HG03378 (cell line): ENCODE results near the gene TBC1D30.
"Not testable (repeated sequence)": the region's sequence is repeated elsewhere in the genome, so short reads cannot be mapped to it uniquely, and the experiment has no call there.

Source experiments
- ATAC-seq: cut with Tn5 transposase; IDR thresholded peaks from one replicate; pipeline ENCODE4 v1.9.1; 2021; ENCODE audit warnings: mild to moderate bottlenecking, moderate library complexity; ENCODE audit not compliant: unreplicated experiment

TBC1D30 gene, protein sequence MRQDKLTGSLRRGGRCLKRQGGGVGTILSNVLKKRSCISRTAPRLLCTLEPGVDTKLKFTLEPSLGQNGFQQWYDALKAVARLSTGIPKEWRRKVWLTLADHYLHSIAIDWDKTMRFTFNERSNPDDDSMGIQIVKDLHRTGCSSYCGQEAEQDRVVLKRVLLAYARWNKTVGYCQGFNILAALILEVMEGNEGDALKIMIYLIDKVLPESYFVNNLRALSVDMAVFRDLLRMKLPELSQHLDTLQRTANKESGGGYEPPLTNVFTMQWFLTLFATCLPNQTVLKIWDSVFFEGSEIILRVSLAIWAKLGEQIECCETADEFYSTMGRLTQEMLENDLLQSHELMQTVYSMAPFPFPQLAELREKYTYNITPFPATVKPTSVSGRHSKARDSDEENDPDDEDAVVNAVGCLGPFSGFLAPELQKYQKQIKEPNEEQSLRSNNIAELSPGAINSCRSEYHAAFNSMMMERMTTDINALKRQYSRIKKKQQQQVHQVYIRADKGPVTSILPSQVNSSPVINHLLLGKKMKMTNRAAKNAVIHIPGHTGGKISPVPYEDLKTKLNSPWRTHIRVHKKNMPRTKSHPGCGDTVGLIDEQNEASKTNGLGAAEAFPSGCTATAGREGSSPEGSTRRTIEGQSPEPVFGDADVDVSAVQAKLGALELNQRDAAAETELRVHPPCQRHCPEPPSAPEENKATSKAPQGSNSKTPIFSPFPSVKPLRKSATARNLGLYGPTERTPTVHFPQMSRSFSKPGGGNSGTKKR

DNA sequence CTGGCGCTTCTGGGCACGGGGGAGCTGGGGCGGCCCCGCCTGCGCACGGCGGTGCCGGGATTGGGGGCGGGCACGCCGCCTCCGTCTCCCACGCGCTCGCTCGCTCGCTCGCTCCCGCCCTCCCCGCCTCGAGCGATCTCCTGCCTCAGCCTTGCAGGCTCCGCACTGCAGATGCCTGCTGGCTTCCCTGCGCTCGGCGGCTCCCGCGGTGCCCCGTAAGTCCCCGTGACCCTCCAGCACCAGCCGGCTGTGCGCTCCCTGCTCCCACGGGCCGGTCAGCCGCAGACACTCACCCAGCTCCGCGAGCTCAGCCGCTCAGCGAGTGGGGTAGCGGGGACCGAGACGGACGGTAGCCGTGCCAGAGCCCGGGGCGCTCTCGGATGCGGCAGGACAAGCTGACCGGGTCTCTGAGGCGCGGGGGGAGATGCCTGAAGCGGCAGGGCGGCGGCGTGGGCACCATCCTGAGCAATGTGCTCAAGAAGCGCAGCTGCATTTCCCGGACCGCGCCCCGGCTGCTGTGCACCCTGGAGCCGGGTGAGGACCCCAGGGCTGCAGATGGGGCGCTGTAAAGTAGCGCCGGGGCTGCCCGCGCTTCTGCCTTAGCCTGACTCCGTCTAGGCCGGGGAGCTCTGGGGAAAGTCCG is at the start of gene TBC1D30:
TSS of gene TBC1D30 (plus strand) at position 148 of the 643 bp plus-strand sequence. CDS start at position 381, 233 bp downstream.
- ATAC-seq = no peak

DNA sequence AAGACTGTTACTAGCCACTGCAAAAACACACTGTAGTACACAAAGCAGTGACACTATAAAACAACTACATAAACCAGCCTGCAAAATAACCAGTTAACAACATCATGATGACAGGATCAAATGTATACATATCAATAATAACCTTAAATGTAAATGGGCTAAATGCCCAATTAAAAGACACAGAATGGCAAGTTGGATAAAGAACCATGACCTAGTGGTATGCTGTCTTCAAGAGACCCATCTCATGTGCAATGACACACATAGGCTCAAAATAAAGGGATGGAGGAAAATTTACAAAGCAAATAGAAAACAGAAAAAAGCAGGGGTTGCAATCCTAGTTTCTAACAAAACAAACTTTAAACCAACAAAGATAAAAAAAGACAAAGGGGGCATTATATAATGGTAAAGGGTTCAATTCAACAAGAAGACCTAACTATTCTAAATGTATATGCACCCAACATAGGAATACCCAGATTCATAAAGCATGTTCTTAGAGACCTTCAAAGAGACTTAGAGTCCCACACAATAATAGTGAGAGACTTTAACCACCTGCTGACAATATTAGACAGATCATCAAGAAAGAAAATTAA is 49.2 kb upstream of the TBC1D30 start:
- not testable (repeated sequence) for ATAC-seq

DNA sequence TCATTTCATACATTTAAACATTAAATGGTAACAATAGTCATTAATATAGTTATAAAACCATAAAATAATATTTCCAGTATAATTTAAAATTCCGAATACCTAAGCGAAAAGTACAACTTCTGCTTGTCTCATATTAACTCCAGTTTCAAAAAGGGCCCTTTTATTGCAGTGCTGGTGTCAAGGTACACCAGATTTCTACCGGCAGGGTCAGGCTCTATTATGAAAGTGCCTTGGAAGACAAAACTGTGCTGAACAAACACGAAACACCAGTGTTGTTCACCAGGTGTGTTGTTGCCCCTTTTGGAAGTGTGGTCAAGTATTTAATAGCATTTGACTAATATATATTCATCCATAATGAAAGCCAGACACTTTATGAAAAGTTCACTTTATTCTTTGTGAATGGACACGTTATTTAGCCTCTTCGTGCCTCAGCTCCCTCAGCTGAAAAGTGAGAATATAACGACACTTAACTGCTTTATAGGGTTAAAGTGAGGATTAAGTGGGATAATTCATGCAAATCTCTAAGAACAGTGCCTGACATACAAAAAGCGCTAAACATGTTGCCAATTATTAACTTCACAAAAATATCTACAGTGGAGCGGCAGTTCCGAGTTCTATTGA is 45.0 kb upstream of the TBC1D30 start:
- no peak for ATAC-seq

DNA sequence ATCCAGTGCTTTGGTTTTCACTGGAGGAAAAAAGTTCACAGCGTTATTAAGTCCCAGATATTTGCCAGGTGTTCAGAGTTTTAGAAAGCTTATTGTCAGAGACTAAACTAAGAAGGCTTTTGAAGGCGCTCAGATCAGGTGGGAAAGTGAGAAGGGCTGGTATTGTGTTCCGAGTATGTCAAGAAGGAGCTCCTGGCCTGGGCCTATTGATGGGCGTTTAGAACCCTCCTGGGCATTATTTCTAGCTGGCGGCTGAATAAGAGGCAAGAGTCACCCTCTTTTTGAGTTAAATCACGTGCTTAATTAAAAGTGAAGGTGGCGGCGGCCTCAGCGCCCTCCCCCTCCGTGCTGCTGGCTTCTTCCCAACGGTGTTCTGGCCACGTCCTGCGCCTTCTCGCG is 44.3 kb upstream of the TBC1D30 start:
- ATAC-seq = no peak

DNA sequence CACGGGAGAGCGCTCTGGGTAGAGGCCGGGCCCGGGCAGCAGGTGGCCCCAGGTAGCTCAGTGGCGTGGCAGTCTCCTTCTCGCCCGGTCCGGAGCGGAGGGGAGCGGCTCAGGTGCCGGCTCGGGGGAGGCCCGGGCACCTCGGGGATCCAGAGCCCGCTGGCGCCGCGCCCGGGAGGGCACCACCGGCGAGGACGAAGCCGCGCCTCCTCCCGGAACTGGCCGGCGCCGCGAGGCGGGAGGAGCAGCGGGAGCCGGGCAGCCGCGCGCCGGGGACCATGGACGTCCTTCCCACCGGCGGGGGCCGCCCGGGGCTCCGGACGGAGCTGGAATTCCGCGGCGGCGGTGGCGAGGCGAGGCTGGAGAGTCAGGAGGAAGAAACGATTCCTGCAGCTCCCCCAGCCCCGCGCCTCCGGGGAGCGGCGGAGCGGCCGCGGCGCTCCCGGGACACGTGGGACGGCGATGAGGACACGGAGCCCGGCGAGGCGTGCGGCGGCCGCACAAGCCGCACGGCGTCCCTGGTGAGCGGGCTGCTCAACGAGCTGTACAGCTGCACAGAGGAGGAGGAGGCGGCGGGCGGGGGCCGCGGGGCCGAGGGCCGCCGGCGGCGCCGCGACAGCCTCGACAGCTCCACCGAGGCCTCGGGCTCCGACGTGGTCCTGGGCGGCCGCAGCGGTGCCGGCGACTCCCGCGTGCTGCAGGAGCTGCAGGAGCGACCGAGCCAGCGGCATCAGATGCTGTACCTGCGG is 43.7 kb upstream of the TBC1D30 start:
- no peak for ATAC-seq

DNA sequence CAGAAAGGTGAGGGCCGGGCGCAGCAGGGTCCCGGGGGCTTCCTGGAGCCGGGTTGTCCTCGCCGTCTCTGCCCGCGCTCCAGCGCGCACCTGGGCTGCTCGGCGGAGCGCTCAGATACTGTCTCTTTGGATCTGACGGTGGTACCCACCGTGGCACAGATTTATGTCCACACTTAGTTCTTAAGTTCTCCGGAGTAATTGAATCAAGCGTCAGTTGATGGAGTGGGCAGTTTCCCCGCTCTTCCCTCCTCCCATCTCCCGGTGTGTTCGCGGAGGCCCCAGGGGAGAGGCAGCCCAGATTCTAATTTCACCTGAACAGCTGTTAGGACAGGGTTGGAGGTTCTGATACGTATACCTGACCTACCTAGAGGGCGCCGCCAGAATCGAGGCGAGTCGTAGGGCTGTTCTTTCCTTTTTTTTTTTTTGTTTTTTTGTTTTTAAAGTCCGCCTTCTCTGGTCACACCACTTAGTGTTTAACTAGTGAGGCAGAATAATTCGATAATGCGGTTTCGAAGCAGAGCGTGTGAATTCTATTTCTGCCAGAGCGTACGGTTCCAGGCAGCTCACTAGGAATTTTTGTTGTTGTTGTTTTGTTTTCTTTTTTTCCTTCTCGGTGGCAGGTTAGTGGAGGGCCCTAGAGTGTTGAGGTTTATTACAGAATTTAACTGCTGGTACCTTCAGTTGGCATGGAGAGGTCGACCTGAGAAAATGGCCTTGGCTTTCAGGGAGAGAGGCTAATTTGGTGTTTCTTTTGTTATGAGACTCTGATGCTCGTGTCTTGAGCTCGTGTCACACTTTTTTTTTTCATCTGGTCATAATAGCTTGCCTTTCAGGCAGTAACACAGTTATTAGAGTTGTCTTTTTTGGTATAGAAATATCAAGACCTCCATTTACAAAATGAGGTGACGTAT is 42.9 kb upstream of the TBC1D30 start:
- ATAC-seq = no peak

DNA sequence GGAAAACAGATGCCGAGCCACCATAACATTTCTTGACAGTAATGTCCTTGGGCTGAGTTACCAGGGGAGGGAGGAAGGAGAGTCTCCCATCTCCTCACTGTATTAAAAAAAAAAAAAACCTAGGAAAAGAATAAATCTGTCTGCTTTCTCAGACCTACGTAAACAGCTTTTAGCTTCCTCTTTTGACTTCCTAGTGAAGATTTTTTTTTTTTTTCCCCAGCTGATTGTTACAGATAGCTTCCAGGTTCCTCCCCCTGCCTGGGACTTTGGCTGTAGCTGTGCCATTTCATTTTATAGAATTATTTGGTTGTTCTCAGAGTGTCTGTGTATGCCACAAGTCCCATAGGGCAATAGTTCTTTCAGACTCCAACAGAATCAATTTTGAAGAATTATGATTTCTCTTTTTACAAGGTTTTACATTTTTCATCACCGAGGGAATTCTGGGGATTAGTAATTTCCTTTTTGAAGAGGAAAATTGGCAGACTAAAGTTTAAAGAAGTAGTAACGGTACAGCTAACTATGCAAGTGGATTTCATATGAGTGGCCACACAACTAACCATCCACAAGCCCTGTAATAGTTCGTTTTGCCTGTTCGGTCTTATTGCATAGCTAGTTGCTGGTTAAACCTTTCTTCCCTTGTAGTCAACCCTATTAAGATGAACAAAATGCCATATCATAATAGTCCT is 42.1 kb upstream of the TBC1D30 start:
- ATAC-seq = no peak

DNA sequence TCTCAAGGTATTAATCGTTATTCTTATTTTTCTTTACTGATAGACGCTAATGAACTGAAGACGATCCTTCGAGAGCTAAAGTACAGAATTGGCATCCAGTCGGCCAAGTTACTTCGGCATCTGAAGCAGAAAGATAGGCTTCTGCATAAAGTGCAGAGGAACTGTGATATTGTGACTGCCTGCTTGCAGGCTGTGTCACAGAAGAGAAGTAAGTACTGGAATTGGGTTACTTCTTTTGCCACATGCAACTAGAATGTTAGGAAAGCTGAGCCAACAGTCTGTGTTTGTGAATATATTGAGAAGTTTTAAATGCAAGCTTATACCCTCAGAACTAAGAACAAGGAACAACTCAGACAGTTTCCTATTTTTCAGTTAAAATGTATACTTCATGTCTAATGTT is 38.6 kb upstream of the TBC1D30 start:
- no peak for ATAC-seq

DNA sequence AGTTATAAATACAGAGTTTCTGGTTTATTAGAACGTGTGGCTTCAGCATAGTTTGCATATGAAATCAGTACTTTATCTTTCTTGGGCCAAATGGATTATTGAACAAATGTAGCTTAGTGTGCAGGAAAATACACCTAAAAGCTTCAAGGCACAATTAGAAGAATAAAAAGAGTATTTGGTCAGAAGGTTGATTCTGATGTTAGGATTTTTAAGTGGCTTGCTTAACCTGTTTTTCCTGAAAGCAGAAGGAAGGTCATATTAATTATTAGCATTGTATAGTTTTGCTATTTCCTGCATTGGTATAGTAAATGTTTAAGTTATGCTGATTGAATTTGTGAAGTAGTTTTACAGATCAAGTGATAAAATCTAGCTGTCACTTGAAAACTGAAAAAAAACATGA is 34.3 kb upstream of the TBC1D30 start:
- ATAC-seq = no peak

DNA sequence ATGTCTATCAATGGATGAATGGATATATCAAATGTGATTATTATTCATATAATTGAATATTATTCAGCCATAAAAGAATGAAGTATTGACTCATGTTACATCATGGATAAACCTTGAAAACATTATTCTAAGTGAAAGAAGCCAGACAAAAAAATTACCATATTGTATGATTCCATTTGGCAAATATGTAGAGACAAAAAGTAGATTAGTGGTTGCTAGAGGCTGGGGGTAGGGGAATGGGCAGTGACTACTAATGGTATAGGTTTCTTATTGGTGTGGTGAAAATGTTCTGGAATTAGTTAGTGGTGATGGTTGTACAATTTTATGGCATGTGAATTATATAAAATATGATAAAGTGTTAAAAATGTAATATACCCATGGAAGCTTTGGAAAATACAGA is 33.4 kb upstream of the TBC1D30 start:
- ATAC-seq = no peak

DNA sequence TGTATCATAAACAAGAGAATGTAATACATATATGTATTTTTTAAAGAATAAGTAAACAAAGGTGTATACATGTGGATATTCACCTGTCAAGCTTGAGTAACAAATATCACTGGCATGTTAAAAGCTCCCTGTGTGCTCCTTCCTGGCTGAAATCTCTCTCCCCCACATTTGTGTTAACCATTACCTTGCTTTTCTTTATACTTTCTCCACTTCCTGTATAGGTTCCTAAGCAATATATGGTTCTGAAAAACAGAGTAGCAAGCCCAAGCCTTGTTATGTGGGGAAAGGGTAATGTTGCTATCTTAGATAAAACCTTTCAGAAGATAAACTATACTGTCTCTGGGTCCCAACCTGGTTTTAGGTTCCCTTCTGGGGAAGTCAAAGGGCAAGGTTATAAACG is 32.3 kb upstream of the TBC1D30 start:
- peak; percentile 59 for ATAC-seq

DNA sequence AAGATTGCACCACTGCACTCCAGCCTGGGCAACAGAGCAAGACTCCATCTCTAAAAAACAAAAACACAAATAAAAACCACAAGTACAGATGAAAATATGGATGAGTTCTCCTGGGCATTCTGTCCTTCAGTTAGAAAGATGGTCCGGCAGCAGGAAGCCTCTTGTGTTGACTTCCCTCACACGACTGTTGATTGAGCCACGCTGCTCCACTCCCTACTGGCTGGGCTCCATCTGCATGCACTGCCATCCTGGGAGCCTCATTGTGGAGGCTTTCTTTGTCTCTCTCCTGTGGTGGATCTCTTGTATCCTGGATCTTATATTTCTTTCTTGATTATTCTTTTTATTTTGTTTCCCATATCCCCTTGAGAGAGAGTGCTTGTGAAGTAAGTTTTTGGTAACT is 30.8 kb upstream of the TBC1D30 start:
- ATAC-seq = no peak

DNA sequence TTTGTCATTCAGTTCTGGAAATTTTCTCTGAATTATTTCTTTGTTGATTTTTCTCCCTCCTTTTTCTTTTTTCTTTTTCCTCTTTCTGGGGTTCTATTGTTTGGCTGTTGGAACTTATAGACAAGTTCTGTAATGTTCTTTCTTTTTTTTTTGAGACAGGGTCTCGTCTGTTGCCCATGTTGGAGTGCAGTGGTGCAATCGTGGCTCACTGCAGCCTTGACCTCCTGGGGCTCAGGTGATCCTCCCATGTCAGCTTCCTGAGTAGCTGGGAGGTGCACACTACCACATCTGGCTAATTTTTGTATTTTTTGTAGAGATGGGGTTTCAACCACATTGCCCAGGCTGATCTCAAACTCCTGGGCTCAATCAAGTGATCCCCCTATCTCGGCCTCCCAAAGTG is 30.1 kb upstream of the TBC1D30 start:
- ATAC-seq = no peak

DNA sequence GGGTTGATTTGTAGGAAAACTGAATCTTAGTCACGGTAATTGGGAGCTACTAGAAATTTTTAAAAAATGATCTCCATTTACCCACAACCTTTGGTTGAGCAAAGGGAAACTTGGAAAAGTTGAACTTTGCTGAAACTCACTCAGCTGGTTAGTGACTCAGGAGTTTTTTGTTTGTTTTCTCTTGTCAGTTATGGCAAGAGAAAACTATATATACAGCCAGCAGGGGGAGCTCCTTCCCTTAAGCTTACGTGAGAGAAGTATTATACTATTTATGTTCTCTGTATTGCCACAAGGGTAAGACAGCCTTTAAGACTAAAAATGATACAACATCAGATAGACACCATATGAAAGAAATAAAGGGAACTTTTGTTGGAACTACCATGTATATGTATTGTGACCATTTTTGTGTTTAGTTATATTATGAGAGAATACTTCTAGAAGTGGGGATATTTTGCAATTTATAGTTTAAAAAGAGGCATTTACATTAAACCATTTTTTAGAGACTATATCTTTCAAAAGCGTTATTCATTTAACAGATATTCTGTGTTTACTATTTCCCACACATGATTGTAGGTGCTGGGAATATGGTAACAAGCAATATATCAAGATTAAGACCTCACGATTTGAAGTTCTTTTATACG is 28.1 kb upstream of the TBC1D30 start:
- ATAC-seq = peak; percentile 80

DNA sequence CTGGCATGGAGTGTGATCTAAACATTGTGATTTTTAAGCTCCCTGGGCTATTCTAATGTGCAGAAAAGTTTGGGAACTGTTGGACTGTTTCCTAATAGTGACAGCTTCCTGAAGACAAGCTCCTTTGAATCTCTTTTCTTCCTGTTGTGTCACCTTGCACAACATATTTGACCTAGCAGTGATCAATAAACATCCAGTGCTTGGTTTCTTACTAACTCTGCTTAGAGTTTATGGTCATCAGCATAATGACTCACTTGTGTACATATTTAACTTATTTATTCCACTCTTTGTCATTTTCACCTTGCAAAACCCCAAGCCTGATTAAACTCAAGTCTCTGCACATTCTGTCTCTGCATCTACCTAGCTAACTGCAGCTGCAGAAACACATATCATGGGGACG is 27.3 kb upstream of the TBC1D30 start:
- no peak for ATAC-seq

DNA sequence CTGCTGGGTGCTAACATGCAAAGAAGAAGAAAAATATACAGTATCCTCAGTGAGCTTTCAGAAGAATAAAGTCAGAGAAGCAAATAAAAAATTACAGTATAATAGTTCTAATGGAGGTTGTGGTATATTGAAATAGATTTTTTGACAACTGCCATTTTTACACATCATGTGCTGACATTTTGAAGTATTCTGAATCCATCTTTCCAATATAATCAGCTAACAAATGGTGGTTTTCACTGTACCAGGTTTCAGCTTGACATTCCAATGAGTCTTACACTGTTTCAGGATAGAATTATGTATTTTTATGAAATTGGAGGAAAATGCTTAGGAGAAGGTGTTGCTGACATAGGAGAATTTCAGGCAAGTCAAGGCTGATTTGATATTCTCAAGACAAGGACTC is 26.3 kb upstream of the TBC1D30 start:
- no peak for ATAC-seq

DNA sequence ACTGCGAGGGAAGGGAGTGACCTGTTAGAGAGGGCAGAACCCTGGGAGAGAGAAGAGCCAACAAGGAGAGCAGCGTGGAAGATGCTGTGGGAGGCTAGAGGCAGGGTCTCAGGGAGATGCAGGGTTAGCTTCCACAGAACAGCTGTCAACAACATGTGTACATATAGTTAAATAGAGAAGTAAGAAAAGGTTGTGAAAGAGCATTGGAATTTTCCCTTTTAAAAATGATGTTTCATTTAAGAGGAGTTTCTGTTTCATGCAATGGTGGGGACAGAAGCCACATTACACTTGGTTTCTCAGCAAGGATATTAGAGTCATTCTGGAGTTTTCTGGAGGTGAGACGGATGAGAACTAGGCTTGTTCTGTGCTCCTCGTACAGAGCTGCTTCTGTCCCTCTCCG is 23.8 kb upstream of the TBC1D30 start:
- peak; percentile 44 for ATAC-seq

DNA sequence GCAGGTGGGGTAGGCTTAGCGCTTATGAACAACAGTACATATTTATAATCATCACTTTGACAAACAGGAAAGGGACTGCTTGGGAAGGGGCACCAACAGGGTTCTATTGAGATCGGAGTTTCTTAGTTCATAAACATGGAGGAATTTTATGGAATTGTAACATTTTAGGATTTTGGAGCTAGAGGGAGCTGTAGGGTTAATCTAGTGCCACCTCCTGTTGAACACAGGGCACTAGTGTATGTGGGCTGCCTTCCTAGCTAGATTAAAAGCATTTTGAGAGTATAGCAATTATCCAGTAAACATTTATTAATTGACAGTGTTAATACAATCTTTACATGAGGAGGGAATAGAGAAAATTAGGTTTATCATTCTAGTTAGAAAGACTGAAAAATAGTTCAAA is 23.1 kb upstream of the TBC1D30 start:
- ATAC-seq = no peak
